Measurements from ENCODE around the gene VPS39.

Gene VPS39

GRCh38 chr15:42191610-42192346 lies 16.3 kb downstream of the VPS39 start:
- no peak overlapping the region for H3K4me3 ChIP-seq (ENCODE audit: control insufficient read depth, low read depth, low read length)
- no peak for TF ChIP-seq CTCF (conservative IDR thresholded peaks at IDR 0.05; ENCODE audit: control insufficient read depth, insufficient read depth, low read depth, low read length)
- no peak for DNase-seq (ENCODE audit: low read depth)

GRCh38 chr15:42190370-42190769 lies 17.7 kb downstream of the VPS39 start:
- no peak for DNase-seq (ENCODE audit: low read depth)
- TF ChIP-seq CTCF (conservative IDR thresholded peaks at IDR 0.05; ENCODE audit: control insufficient read depth, insufficient read depth, low read depth, low read length): no peak
- H3K4me3 ChIP-seq (ENCODE audit: control insufficient read depth, low read depth, low read length): no peak overlapping the region

- no peak for TF ChIP-seq CTCF (conservative IDR thresholded peaks at IDR 0.05; ENCODE audit: control insufficient read depth, insufficient read depth, low read depth, low read length)
Observed at GRCh38 chr15:42185801-42186200, 22.3 kb downstream of the VPS39 start.

GRCh38 chr15:42184736-42185135 lies 23.4 kb downstream of the VPS39 start:
- TF ChIP-seq CTCF (conservative IDR thresholded peaks at IDR 0.05; ENCODE audit: control insufficient read depth, insufficient read depth, low read depth, low read length): no peak
- no peak overlapping the region for H3K4me3 ChIP-seq (ENCODE audit: control insufficient read depth, low read depth, low read length)
- DNase-seq (ENCODE audit: low read depth): no peak

More at GRCh38 chr15:42185801-42186200, 22.3 kb downstream of the VPS39 start:
- DNase-seq (ENCODE audit: low read depth): no peak
- no peak overlapping the region for H3K4me3 ChIP-seq (ENCODE audit: control insufficient read depth, low read depth, low read length)

GRCh38 chr15:42184296-42184695 lies 23.8 kb downstream of the VPS39 start:
- peak; percentile 5 for DNase-seq (ENCODE audit: low read depth)
- no peak for TF ChIP-seq CTCF (conservative IDR thresholded peaks at IDR 0.05; ENCODE audit: control insufficient read depth, insufficient read depth, low read depth, low read length)
- no peak overlapping the region for H3K4me3 ChIP-seq (ENCODE audit: control insufficient read depth, low read depth, low read length)

GRCh38 chr15:42182961-42183360 lies 25.1 kb downstream of the VPS39 start:
- no peak overlapping the region for H3K4me3 ChIP-seq (ENCODE audit: control insufficient read depth, low read depth, low read length)
- no peak for DNase-seq (ENCODE audit: low read depth)
- TF ChIP-seq CTCF (conservative IDR thresholded peaks at IDR 0.05; ENCODE audit: control insufficient read depth, insufficient read depth, low read depth, low read length): no peak

Measured in fibroblast of mammary gland (primary cell).